IMR-90 (cell line): ENCODE results near the gene NAGLU. TPM values are rescaled to one million over a fixed set of nuclear protein-coding genes. Genes with fewer than 3 reads are reported as not detected.

Experiments used
- ATAC-seq: fragments of 200-7000 bp; cut with Tn5 transposase; 2 replicates; pipeline ENCODE4 v1.9.1; 2020; ENCODE audit warnings: low read depth, mild to moderate bottlenecking, moderate library complexity
- BruUV-seq: library from RNA; stranded (reverse); fragments of 400-500 nt; replicated peaks from 2 replicates; lab custom pipeline; 2021; lab: Mats Ljungman, UMichigan
- CTCF ChIA-PET: fragments of 300-600 bp; formaldehyde crosslinking; extraction: SDS; loops from one replicate; lab custom pipeline; 2021; ENCODE audit warnings: antibody characterized with exemption; lab: Yijun Ruan, JAX
- POLR2A ChIA-PET: fragments of 300-600 bp; sonication (Branson Sonifier 250); formaldehyde crosslinking; loops from one replicate; lab custom pipeline; 2022; ENCODE audit warnings: antibody characterized with exemption; ENCODE audit not compliant: unreplicated experiment; lab: Charles Lee
- DNase-seq: peaks from one replicate; pipeline ENCODE4 v3.0.0; 2013
- H2AFZ ChIP-seq: replicated peaks from 2 replicates; pipeline ENCODE3; 2013; ENCODE audit warnings: low read length, mild to moderate bottlenecking; ENCODE audit not compliant: poor library complexity
- H2AK5ac ChIP-seq: 2 replicates; pipeline ENCODE4 v1.6.1; 2013; ENCODE audit warnings: low read depth, low read length, inconsistent platforms
- H2AK9ac ChIP-seq: replicated peaks from 2 replicates; pipeline ENCODE3; 2013; ENCODE audit warnings: mild to moderate bottlenecking, low read depth, low read length, moderate library complexity; ENCODE audit not compliant: poor library complexity
- H2BK120ac ChIP-seq: 2 replicates; pipeline ENCODE4 v1.6.1; 2013; ENCODE audit warnings: low read depth, low read length, inconsistent platforms
- H2BK15ac ChIP-seq: 3 replicates; pipeline ENCODE4 v1.6.1; 2013; ENCODE audit warnings: low read depth, low read length, inconsistent platforms
- H2BK20ac ChIP-seq: 2 replicates; pipeline ENCODE4 v1.6.1; 2013; ENCODE audit warnings: low read depth, mild to moderate bottlenecking, inconsistent platforms, low read length, moderate library complexity
- H2BK5ac ChIP-seq: 2 replicates; pipeline ENCODE4 v1.6.1; 2013; ENCODE audit warnings: mild to moderate bottlenecking, low read depth, low read length, inconsistent platforms; ENCODE audit not compliant: poor library complexity, severe bottlenecking
- H3K14ac ChIP-seq: replicated peaks from 2 replicates; pipeline ENCODE4 v1.6.1; 2013; ENCODE audit warnings: low read depth, low read length, inconsistent platforms
- H3K18ac ChIP-seq: 2 replicates; pipeline ENCODE4 v1.6.1; 2013; ENCODE audit warnings: low read depth, low read length, control low read depth
- H3K23ac ChIP-seq: 2 replicates; pipeline ENCODE4 v1.6.1; 2013; ENCODE audit warnings: low read depth, low read length, inconsistent platforms
- H3K27ac ChIP-seq: 2 replicates; pipeline ENCODE4 v1.5.1; 2013; ENCODE audit warnings: mild to moderate bottlenecking, control low read depth, low read length; ENCODE audit not compliant: insufficient read depth
- H3K27me3 ChIP-seq: 2 replicates; pipeline ENCODE4 v1.6.1; 2013; ENCODE audit warnings: low read length; ENCODE audit not compliant: control insufficient read depth, insufficient read depth
- H3K36me3 ChIP-seq: 2 replicates; pipeline ENCODE4 v1.6.1; 2013; ENCODE audit warnings: low read length, mixed read lengths; ENCODE audit not compliant: control insufficient read depth, insufficient read depth
- H3K4ac ChIP-seq: 2 replicates; pipeline ENCODE4 v1.6.1; 2013; ENCODE audit warnings: low read depth, low read length, inconsistent platforms
- H3K4me1 ChIP-seq: 2 replicates; pipeline ENCODE4 v1.6.1; 2013; ENCODE audit warnings: low read length, mixed read lengths; ENCODE audit not compliant: control insufficient read depth, insufficient read depth
- H3K4me2 ChIP-seq: 2 replicates; pipeline ENCODE4 v1.6.1; 2013; ENCODE audit warnings: low read depth, mild to moderate bottlenecking, control low read depth, low read length, moderate library complexity
- H3K4me3 ChIP-seq: 2 replicates; pipeline ENCODE4 v1.5.1; 2013; ENCODE audit warnings: low read depth, mild to moderate bottlenecking, control low read depth, low read length, moderate library complexity; ENCODE audit not compliant: insufficient read depth
- H3K56ac ChIP-seq: 2 replicates; pipeline ENCODE4 v1.6.1; 2013; ENCODE audit warnings: low read length, inconsistent platforms; ENCODE audit not compliant: insufficient read depth; ENCODE audit errors: extremely low read depth
- H3K79me1 ChIP-seq, 2 experiments: 2 replicates each; pipeline ENCODE4 v1.6.1; 2013; ENCODE audit warnings: low read length in 2 of 2, inconsistent platforms in 1 of 2, low read depth in 1 of 2
- H3K9ac ChIP-seq: 2 replicates; pipeline ENCODE4 v1.6.1; 2013; ENCODE audit warnings: low read depth, low read length, control low read depth
- H3K9me1 ChIP-seq: 2 replicates; pipeline ENCODE4 v1.6.1; 2013; ENCODE audit warnings: low read length, inconsistent platforms; ENCODE audit not compliant: insufficient read depth
- H3K9me3 ChIP-seq: 2 replicates; pipeline ENCODE4 v1.6.1; 2013; ENCODE audit warnings: low read length; ENCODE audit not compliant: control insufficient read depth, insufficient read depth
- H4K20me1 ChIP-seq: 2 replicates; pipeline ENCODE4 v1.6.1; 2013; ENCODE audit warnings: low read length, inconsistent platforms; ENCODE audit not compliant: insufficient read depth
- H4K5ac ChIP-seq: 2 replicates; pipeline ENCODE4 v1.6.1; 2013; ENCODE audit warnings: mild to moderate bottlenecking, low read depth, low read length, control low read depth
- H4K8ac ChIP-seq, 2 experiments: 2 replicates each; pipeline ENCODE4 v1.6.1; 2013; ENCODE audit warnings: low read depth in 2 of 2, low read length in 2 of 2, control low read depth in 1 of 2, inconsistent platforms in 1 of 2
- H4K91ac ChIP-seq: 2 replicates; pipeline ENCODE4 v1.6.1; 2013; ENCODE audit warnings: low read depth, low read length, inconsistent platforms; ENCODE audit not compliant: insufficient read depth
- BHLHE40 ChIP-seq: fragments of 150-350 bp; IDR thresholded peaks from 2 replicates; pipeline ENCODE4 v1.6.1; 2016; ENCODE audit warnings: mild to moderate bottlenecking, low read depth, low read length
- CEBPB ChIP-seq: IDR thresholded peaks from 2 replicates; pipeline ENCODE4 v1.6.1; 2012; ENCODE audit warnings: low read depth, low read length, improper control_type of control experiment
- MXI1 ChIP-seq: IDR thresholded peaks from 2 replicates; pipeline ENCODE4 v1.6.1; 2012; ENCODE audit warnings: low read depth, mild to moderate bottlenecking, low read length, moderate library complexity, borderline replicate concordance
- RFX5 ChIP-seq: IDR thresholded peaks from 2 replicates; pipeline ENCODE4 v1.8.0; 2012; ENCODE audit warnings: low read depth, mild to moderate bottlenecking, low read length, moderate library complexity
- SMC3 ChIP-seq: fragments of 150-350 bp; IDR thresholded peaks from 2 replicates; pipeline ENCODE4 v1.6.1; 2016; ENCODE audit warnings: low read depth, mild to moderate bottlenecking, antibody characterized with exemption, low read length, moderate library complexity
- WGBS, 2 experiments: methylation state at CpG; one replicate each; pipeline versions ENCODE4 v1.1.5 to v1.1.7; 2013; ENCODE audit warnings: missing lambda C conversion rate in 2 of 2; ENCODE audit not compliant: insufficient read length in 1 of 2; ENCODE audit errors: extremely low coverage in 2 of 2; 5-methylcytosine and 5-hydroxymethylcytosine counted together
- dilution Hi-C: fragments of 300-500 bp; cut with HindIII; formaldehyde crosslinking; loops from one replicate; pipeline ENCODE4 v1.14.3; 2018; ENCODE audit warnings: low sequenced_read_pairs; ENCODE audit not compliant: unreplicated experiment
- in situ Hi-C: fragments of 300-500 bp; cut with MboI; formaldehyde crosslinking; loops from 3 replicates; pipeline ENCODE4 v1.14.3; 2019; ENCODE audit warnings: low sequenced_read_pairs, inconsistent platforms, mixed read lengths
- intact Hi-C: fragments of 100-400 bp; cut with micrococcal nuclease; formaldehyde crosslinking; loops from 2 replicates; pipeline ENCODE4 v1.10.0; 2022
- polyA plus RNA-seq, 3 experiments: library from polyadenylated mRNA; depleted of rRNA; stranded (reverse); fragments of >200 nt; gene quantifications; 2 replicates each; pipeline ENCODE4 v1.2.3, GENCODE V29; 2012; ENCODE audit warnings: low replicate concordance in 1 of 3
- total RNA-seq: library from RNA; depleted of rRNA; stranded (reverse); fragments of >200 nt; gene quantifications from 2 replicates; pipeline ENCODE4 v1.2.3, GENCODE V29; 2012
- TF ChIP-seq, protein P1 (sequence below): fragments of 150-350 bp; IDR thresholded peaks from 2 replicates; pipeline ENCODE4 v1.6.1; 2017; ENCODE audit warnings: mild to moderate bottlenecking, antibody characterized with exemption, low read length, low read depth

Gene NAGLU
- total and polyA plus RNA-seq, 2 of the 4 experiments (the other 2 are of a cell fraction): 6.5 to 29.2 TPM

DNA sequence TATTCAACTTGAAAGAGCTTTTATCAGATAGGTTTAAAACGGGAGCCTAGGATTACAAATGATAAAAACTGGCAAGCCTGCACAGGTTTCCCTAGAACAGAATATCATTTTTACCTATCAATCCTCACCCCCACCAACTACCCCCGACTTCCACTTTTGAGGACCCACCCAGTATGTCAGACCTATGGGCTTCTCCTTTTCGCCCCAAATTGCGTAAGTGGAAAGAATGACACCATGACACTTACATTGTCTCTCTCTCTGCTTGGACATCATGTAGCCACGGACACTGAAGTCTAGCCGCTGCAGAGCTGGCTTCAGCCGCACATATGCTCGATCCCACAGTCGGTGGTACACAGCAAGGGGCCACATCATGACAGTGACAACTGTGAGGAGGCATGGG is 48.8 kb downstream of the NAGLU start:
- peaks cover 66% of the 10 kb centered on the region for H3K36me3 ChIP-seq

More for the DNA sequence above, 48.8 kb downstream of the NAGLU start:
- no peak overlapping the region for H4K5ac ChIP-seq
- no peak for ATAC-seq
- ChIA-PET POLR2A (no interaction called here), CTCF (no interaction called here)
- H3K14ac ChIP-seq: no peak overlapping the region
- no peaks in the 10 kb centered on the region for H3K9me3 ChIP-seq
- 100% methylated on average over 2 of the region's 9 CpGs; no CpG with 5 or more reads in 1 of the 2 experiments for WGBS, 2 experiments
- no peak for TF ChIP-seq SMC3
- no peak for TF ChIP-seq CEBPB
- TF ChIP-seq, protein P1, sequence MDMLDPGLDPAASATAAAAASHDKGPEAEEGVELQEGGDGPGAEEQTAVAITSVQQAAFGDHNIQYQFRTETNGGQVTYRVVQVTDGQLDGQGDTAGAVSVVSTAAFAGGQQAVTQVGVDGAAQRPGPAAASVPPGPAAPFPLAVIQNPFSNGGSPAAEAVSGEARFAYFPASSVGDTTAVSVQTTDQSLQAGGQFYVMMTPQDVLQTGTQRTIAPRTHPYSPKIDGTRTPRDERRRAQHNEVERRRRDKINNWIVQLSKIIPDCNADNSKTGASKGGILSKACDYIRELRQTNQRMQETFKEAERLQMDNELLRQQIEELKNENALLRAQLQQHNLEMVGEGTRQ: no peak
- no peak for TF ChIP-seq MXI1
- TF ChIP-seq BHLHE40: no peak
- no peak for TF ChIP-seq RFX5
- H4K91ac ChIP-seq: no peak overlapping the region
- H3K18ac ChIP-seq: no peak overlapping the region
- H2BK20ac ChIP-seq: no peak overlapping the region
- H2BK120ac ChIP-seq: no peak overlapping the region
- H3K4me3 ChIP-seq: no peak overlapping the region
- H3K9ac ChIP-seq: no peak overlapping the region
- H3K4me1 ChIP-seq: no peaks in the 10 kb centered on the region
- peaks cover 17% of the 10 kb centered on the region; the same call in 1 of the 2 replicates for H4K20me1 ChIP-seq
- H2AFZ ChIP-seq: no peak overlapping the region
- no peak overlapping the region for H3K23ac ChIP-seq
- H4K8ac ChIP-seq: no peak overlapping the region
- H2BK15ac ChIP-seq: no peak overlapping the region
- H3K79me1 ChIP-seq: peaks cover 4 to 12% of the 10 kb centered on the region in 2 experiments; a peak in 2 of 4 replicates
- no TSS peak for BruUV-seq
- in situ Hi-C loops: no loop called here
- H3K27me3 ChIP-seq: no peaks in the 10 kb centered on the region
- intact Hi-C loops: no loop called here
- no peak overlapping the region for H3K27ac ChIP-seq
- H3K4ac ChIP-seq: no peak overlapping the region
- DNase-seq: no peak
- dilution Hi-C loops: no loop called here
- H3K56ac ChIP-seq: no peak overlapping the region
- H2AK5ac ChIP-seq: no peak overlapping the region
- H2AK9ac ChIP-seq: no peak overlapping the region
- no peaks in the 10 kb centered on the region; the same call in 1 of the 2 replicates for H3K9me1 ChIP-seq
- H2BK5ac ChIP-seq: no peak overlapping the region
- H3K4me2 ChIP-seq: no peak overlapping the region
